H9 (cell line): ENCODE data around the gene NF1. TPM values are rescaled to one million over a fixed set of nuclear protein-coding genes. Genes with fewer than 3 reads are reported as not detected.

Experiments used
- DNase-seq: peaks from one replicate; pipeline ENCODE4 v3.0.0-alpha.2; 2017
- H2AFZ ChIP-seq: one replicate; pipeline ENCODE4 v1.6.1; 2013; ENCODE audit warnings: mild to moderate bottlenecking, low read length, control low read depth, moderate library complexity
- H2AK5ac ChIP-seq: 2 replicates; pipeline ENCODE4 v1.6.1; 2013; ENCODE audit warnings: low read length, control low read depth, mixed read lengths; ENCODE audit not compliant: insufficient read length
- H2BK120ac ChIP-seq: one replicate; pipeline ENCODE4 v1.6.1; 2013; ENCODE audit warnings: low read depth, mild to moderate bottlenecking, low read length, control low read depth, inconsistent platforms; ENCODE audit not compliant: poor library complexity, severe bottlenecking
- H2BK12ac ChIP-seq: 2 replicates; pipeline ENCODE4 v1.6.1; 2013; ENCODE audit warnings: low read length, control low read depth, mixed read lengths, low read depth; ENCODE audit not compliant: insufficient read length
- H2BK15ac ChIP-seq: 2 replicates; pipeline ENCODE4 v1.6.1; 2013; ENCODE audit warnings: low read depth, low read length, control low read depth
- H2BK20ac ChIP-seq: one replicate; pipeline ENCODE4 v1.6.1; 2013; ENCODE audit warnings: low read depth, mild to moderate bottlenecking, low read length, control low read depth, inconsistent platforms; ENCODE audit not compliant: poor library complexity, severe bottlenecking
- H2BK5ac ChIP-seq: 2 replicates; pipeline ENCODE4 v1.6.1; 2013; ENCODE audit warnings: low read length, control low read depth, mixed read lengths; ENCODE audit not compliant: insufficient read length
- H3K14ac ChIP-seq: 2 replicates; pipeline ENCODE4 v1.6.1; 2013; ENCODE audit warnings: low read length, control low read depth; ENCODE audit not compliant: insufficient read depth
- H3K18ac ChIP-seq: 2 replicates; pipeline ENCODE4 v1.6.1; 2013; ENCODE audit warnings: low read depth, mild to moderate bottlenecking, mixed read lengths, low read length, control low read depth; ENCODE audit not compliant: insufficient read length
- H3K23ac ChIP-seq: 2 replicates; pipeline ENCODE4 v1.6.1; 2013; ENCODE audit warnings: low read length, control low read depth, mixed read lengths, low read depth; ENCODE audit not compliant: insufficient read length
- H3K23me2 ChIP-seq: 2 replicates; pipeline ENCODE4 v1.6.1; 2013; ENCODE audit warnings: low read depth, mild to moderate bottlenecking, mixed read lengths, low read length, control low read depth; ENCODE audit not compliant: insufficient read length, poor library complexity, severe bottlenecking
- H3K27ac ChIP-seq: 2 replicates; pipeline ENCODE4 v1.5.1; 2013; ENCODE audit warnings: low read length, control low read depth, mixed read lengths, low read depth; ENCODE audit not compliant: insufficient read length
- H3K27me3 ChIP-seq: 2 replicates; pipeline ENCODE4 v1.6.1; 2013; ENCODE audit warnings: low read length, control low read depth, inconsistent platforms; ENCODE audit not compliant: insufficient read depth
- H3K4ac ChIP-seq: 2 replicates; pipeline ENCODE4 v1.6.1; 2013; ENCODE audit warnings: low read depth, mild to moderate bottlenecking, control low read depth, inconsistent platforms, low read length, moderate library complexity
- H3K4me1 ChIP-seq: 2 replicates; pipeline ENCODE4 v1.6.1; 2013; ENCODE audit warnings: low read length, control low read depth, inconsistent platforms; ENCODE audit not compliant: insufficient read depth
- H3K4me2 ChIP-seq: 2 replicates; pipeline ENCODE4 v1.6.1; 2013; ENCODE audit warnings: low read length, control low read depth, mixed read lengths; ENCODE audit not compliant: insufficient read length, insufficient read depth
- H3K56ac ChIP-seq: 2 replicates; pipeline ENCODE4 v1.6.1; 2013; ENCODE audit warnings: low read depth, mild to moderate bottlenecking, mixed read lengths, low read length, control low read depth; ENCODE audit not compliant: insufficient read length
- H3K79me1 ChIP-seq: 2 replicates; pipeline ENCODE4 v1.6.1; 2013; ENCODE audit warnings: low read depth, mild to moderate bottlenecking, moderate library complexity, low read length, control low read depth, inconsistent platforms; ENCODE audit not compliant: insufficient read depth, poor library complexity, severe bottlenecking
- H3K79me2 ChIP-seq: 2 replicates; pipeline ENCODE4 v1.6.1; 2013; ENCODE audit warnings: low read length, control low read depth, inconsistent platforms; ENCODE audit not compliant: insufficient read depth
- H3K9ac ChIP-seq: 2 replicates; pipeline ENCODE4 v1.6.1; 2013; ENCODE audit warnings: low read length, control low read depth, mixed read lengths; ENCODE audit not compliant: insufficient read length; ENCODE audit errors: extremely low read depth
- H3K9me3 ChIP-seq: one replicate; pipeline ENCODE4 v1.6.1; 2013; ENCODE audit warnings: low read depth, low read length, inconsistent platforms; ENCODE audit not compliant: control insufficient read depth
- H3T11ph ChIP-seq: one replicate; pipeline ENCODE4 v1.6.1; 2013; ENCODE audit warnings: mild to moderate bottlenecking, low read length, control low read depth, inconsistent platforms
- H4K20me1 ChIP-seq: one replicate; pipeline ENCODE4 v1.6.1; 2013; ENCODE audit not compliant: control insufficient read depth, insufficient read length, insufficient read depth
- H4K5ac ChIP-seq: 2 replicates; pipeline ENCODE4 v1.6.1; 2013; ENCODE audit warnings: low read depth, mild to moderate bottlenecking, mixed read lengths, low read length, control low read depth; ENCODE audit not compliant: insufficient read length
- H4K8ac ChIP-seq: replicated peaks from 2 replicates; pipeline ENCODE4 v1.6.1; 2013; ENCODE audit warnings: low read length, control low read depth, mixed read lengths, low read depth; ENCODE audit not compliant: insufficient read length
- H4K91ac ChIP-seq: 2 replicates; pipeline ENCODE4 v1.6.1; 2013; ENCODE audit warnings: low read depth, mild to moderate bottlenecking, moderate library complexity, mixed read lengths, low read length, control low read depth; ENCODE audit not compliant: insufficient read length
- H3K27ac Mint-ChIP-seq, 3 experiments: 2 replicates in 2 of 3; 3 replicates in 1 of 3; pipeline ENCODE4 v1.8.0; 2020 to 2021; ENCODE audit warnings: mixed read lengths in 3 of 3, mild to moderate bottlenecking in 1 of 3, moderate library complexity in 1 of 3
- H3K27me3 Mint-ChIP-seq: 2 replicates; pipeline ENCODE4 v1.8.0; 2021; ENCODE audit warnings: low read depth, mild to moderate bottlenecking, moderate library complexity, mixed read lengths
- H3K36me3 Mint-ChIP-seq, 3 experiments: 2 replicates in 2 of 3; 3 replicates in 1 of 3; pipeline ENCODE4 v1.8.0; 2020 to 2021; ENCODE audit warnings: low read depth in 3 of 3, mixed read lengths in 3 of 3; ENCODE audit not compliant: insufficient read depth in 1 of 3
- H3K4me1 Mint-ChIP-seq, 2 experiments: 2 replicates each; pipeline ENCODE4 v1.8.0; 2020; ENCODE audit warnings: mixed read lengths in 2 of 2
- H3K4me3 Mint-ChIP-seq, 2 experiments: 2 replicates in 1 of 2; 3 replicates in 1 of 2; pipeline ENCODE4 v1.8.0; 2020 to 2021; ENCODE audit warnings: mild to moderate bottlenecking in 2 of 2, mixed read lengths in 2 of 2, moderate library complexity in 1 of 2
- H3K9me3 Mint-ChIP-seq, 2 experiments: 2 replicates in 1 of 2; 3 replicates in 1 of 2; pipeline ENCODE4 v1.8.0; 2020; ENCODE audit warnings: mild to moderate bottlenecking in 2 of 2, mixed read lengths in 2 of 2, moderate library complexity in 1 of 2
- WGBS: extraction: QIAGEN DNeasy Blood & Tissue Kit; methylation state at CpG from one replicate; pipeline ENCODE4 v1.1.7; 2013; ENCODE audit warnings: missing lambda C conversion rate, low lambda C conversion rate, mixed read lengths; ENCODE audit not compliant: insufficient read length; ENCODE audit errors: extremely low coverage; 5-methylcytosine and 5-hydroxymethylcytosine counted together
- total RNA-seq: library from RNA; stranded (reverse); gene quantifications from 2 replicates; pipeline ENCODE4 v1.2.1, GENCODE V29; 2021
- TF ChIP-seq, protein P1 (sequence below): fragments of 200-600 bp; sonication (generic); conservative IDR thresholded peaks from 3 replicates; pipeline ENCODE4 v1.8.0; 2021; ENCODE audit warnings: antibody characterized with exemption, mild to moderate bottlenecking

The NF1 gene
- total RNA-seq, 1 experiment from 2014 or later = 38.1 TPM

DNA sequence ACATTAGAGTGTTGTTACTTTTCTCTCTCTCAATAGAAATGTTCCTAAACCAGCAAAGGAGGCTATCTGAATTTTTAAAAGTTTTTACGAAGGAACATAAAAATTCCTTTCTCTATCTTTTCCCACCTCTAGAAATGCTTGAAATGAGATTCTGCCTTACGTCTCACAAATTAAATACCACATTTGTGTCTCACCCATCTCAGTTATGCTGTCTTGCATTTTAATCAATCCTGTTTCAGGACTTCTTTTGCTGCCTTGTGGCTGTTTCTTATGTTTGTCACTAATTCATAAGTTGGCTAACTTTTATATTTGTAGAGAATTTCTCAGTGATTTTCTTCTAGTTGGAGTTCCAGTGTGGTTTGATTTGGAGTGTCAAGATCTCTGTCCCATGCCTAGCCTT lies 198.8 kb downstream of the NF1 start:
- H2BK12ac ChIP-seq = no peak overlapping the region
- H2AFZ ChIP-seq = no peak overlapping the region
- WGBS = no CpG with 5 or more reads among the region's 2 CpGs
- no peaks in the 10 kb centered on the region for H3K79me2 ChIP-seq
- no peak overlapping the region for H4K8ac ChIP-seq
- no peak overlapping the region for H3K4ac ChIP-seq
- H3K23ac ChIP-seq = no peak overlapping the region
- H3K27me3 ChIP-seq = no peaks in the 10 kb centered on the region
- H2BK5ac ChIP-seq = no peak overlapping the region
- H3K27ac Mint-ChIP-seq = peak overlapping the region; percentile 21 to 46 (median 44); a peak in 5 of 7 replicates
- no peak overlapping the region for H3T11ph ChIP-seq
- H4K20me1 ChIP-seq = no peaks in the 10 kb centered on the region
- no peak overlapping the region for H3K27ac ChIP-seq
- H3K4me1 ChIP-seq = no peaks in the 10 kb centered on the region
- no peak overlapping the region for H3K4me2 ChIP-seq
- DNase-seq = no peak
- no peak overlapping the region for H4K5ac ChIP-seq
- peaks cover 0 to 4% (median 0%) of the 10 kb centered on the region in 3 experiments; a peak in 1 of 7 replicates for H3K36me3 Mint-ChIP-seq
- H3K18ac ChIP-seq = no peak overlapping the region
- TF ChIP-seq, protein P1, sequence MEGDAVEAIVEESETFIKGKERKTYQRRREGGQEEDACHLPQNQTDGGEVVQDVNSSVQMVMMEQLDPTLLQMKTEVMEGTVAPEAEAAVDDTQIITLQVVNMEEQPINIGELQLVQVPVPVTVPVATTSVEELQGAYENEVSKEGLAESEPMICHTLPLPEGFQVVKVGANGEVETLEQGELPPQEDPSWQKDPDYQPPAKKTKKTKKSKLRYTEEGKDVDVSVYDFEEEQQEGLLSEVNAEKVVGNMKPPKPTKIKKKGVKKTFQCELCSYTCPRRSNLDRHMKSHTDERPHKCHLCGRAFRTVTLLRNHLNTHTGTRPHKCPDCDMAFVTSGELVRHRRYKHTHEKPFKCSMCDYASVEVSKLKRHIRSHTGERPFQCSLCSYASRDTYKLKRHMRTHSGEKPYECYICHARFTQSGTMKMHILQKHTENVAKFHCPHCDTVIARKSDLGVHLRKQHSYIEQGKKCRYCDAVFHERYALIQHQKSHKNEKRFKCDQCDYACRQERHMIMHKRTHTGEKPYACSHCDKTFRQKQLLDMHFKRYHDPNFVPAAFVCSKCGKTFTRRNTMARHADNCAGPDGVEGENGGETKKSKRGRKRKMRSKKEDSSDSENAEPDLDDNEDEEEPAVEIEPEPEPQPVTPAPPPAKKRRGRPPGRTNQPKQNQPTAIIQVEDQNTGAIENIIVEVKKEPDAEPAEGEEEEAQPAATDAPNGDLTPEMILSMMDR = no peak
- peaks cover 16% of the 10 kb centered on the region in 2 experiments for H3K4me1 Mint-ChIP-seq
- H3K9ac ChIP-seq = no peak overlapping the region
- no peaks in the 10 kb centered on the region for H3K27me3 Mint-ChIP-seq
- H2BK120ac ChIP-seq = no peak overlapping the region
- H3K4me3 Mint-ChIP-seq = no peak overlapping the region
- H2BK15ac ChIP-seq = no peak overlapping the region
- H3K9me3 Mint-ChIP-seq = no peaks in the 10 kb centered on the region
- no peak overlapping the region for H3K56ac ChIP-seq
- no peaks in the 10 kb centered on the region for H3K9me3 ChIP-seq
- H3K23me2 ChIP-seq = no peaks in the 10 kb centered on the region
- no peak overlapping the region for H4K91ac ChIP-seq
- H2BK20ac ChIP-seq = no peak overlapping the region
- H3K14ac ChIP-seq = no peak overlapping the region
- no peaks in the 10 kb centered on the region for H3K79me1 ChIP-seq
- no peak overlapping the region for H2AK5ac ChIP-seq
